ENCODE results near the gene VASH2. TPM values are rescaled to one million over a fixed set of nuclear protein-coding genes. Genes with fewer than 3 reads are reported as not detected.

Gene VASH2
- total and polyA plus RNA-seq, 2 of the 8 experiments (the other 6 are each of a cell fraction or from before 2014, with no cell fraction given) = 44.0 to 187 TPM

DNA sequence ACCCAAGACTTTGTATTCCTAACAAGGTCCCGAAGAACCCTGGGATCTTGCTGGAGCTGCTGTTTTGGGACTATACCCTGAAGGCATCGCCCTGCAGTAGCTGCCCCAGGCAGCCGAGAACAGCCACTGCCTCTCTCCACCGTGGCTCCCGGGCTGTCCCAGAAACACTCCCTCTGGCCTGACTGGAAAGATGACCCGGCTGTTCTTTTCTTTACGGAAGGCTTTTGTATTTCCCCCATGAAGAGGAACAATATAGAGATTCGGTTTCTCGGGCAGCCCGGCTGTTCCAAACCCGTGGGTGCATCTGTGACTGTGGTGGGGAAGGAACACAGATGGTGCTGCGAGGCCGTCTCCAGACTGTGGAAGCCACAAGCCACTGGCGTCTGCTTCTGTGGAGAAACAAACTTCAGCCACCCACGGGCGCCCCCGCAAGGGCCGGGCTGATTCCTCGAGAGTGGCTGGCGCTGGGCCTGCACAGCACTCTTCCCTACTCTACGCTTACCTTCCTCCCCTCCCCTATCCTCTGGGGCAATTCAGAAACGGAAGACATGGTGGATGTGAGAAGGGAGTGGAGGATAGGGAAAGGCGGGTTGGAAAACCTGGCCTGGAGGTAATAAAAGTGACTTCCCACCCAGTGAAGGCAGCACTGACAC, 33.7 kb upstream of the VASH2 start (continued):
- TF ChIP-seq GTF2F1 (IDR thresholded peaks at IDR 0.05; ENCODE audit: borderline replicate concordance, low read depth, low read length) = no peak
- peak; percentile 36 for TF ChIP-seq ASH2L (IDR thresholded peaks at IDR 0.05; ENCODE audit: low read length)
- TF ChIP-seq TBP (IDR thresholded peaks at IDR 0.05; ENCODE audit: low read depth, low read length) = 0 out of 2 replicates have a peak, but pooled peaks have one; percentile 24
- no peak for TF ChIP-seq SRF (IDR thresholded peaks at IDR 0.05; ENCODE audit: low read depth, low read length)
- TF ChIP-seq RBBP5 (IDR thresholded peaks at IDR 0.05; ENCODE audit: borderline replicate concordance, low read depth, low read length) = no peak
- no peak for TF ChIP-seq SUZ12 (IDR thresholded peaks at IDR 0.05; ENCODE audit: low read length)
- 0 out of 2 replicates have a peak, but pooled peaks have one; percentile 48 for TF ChIP-seq YY1 (IDR thresholded peaks at IDR 0.05; ENCODE audit: low read depth, low read length)
- TF ChIP-seq, protein P1, sequence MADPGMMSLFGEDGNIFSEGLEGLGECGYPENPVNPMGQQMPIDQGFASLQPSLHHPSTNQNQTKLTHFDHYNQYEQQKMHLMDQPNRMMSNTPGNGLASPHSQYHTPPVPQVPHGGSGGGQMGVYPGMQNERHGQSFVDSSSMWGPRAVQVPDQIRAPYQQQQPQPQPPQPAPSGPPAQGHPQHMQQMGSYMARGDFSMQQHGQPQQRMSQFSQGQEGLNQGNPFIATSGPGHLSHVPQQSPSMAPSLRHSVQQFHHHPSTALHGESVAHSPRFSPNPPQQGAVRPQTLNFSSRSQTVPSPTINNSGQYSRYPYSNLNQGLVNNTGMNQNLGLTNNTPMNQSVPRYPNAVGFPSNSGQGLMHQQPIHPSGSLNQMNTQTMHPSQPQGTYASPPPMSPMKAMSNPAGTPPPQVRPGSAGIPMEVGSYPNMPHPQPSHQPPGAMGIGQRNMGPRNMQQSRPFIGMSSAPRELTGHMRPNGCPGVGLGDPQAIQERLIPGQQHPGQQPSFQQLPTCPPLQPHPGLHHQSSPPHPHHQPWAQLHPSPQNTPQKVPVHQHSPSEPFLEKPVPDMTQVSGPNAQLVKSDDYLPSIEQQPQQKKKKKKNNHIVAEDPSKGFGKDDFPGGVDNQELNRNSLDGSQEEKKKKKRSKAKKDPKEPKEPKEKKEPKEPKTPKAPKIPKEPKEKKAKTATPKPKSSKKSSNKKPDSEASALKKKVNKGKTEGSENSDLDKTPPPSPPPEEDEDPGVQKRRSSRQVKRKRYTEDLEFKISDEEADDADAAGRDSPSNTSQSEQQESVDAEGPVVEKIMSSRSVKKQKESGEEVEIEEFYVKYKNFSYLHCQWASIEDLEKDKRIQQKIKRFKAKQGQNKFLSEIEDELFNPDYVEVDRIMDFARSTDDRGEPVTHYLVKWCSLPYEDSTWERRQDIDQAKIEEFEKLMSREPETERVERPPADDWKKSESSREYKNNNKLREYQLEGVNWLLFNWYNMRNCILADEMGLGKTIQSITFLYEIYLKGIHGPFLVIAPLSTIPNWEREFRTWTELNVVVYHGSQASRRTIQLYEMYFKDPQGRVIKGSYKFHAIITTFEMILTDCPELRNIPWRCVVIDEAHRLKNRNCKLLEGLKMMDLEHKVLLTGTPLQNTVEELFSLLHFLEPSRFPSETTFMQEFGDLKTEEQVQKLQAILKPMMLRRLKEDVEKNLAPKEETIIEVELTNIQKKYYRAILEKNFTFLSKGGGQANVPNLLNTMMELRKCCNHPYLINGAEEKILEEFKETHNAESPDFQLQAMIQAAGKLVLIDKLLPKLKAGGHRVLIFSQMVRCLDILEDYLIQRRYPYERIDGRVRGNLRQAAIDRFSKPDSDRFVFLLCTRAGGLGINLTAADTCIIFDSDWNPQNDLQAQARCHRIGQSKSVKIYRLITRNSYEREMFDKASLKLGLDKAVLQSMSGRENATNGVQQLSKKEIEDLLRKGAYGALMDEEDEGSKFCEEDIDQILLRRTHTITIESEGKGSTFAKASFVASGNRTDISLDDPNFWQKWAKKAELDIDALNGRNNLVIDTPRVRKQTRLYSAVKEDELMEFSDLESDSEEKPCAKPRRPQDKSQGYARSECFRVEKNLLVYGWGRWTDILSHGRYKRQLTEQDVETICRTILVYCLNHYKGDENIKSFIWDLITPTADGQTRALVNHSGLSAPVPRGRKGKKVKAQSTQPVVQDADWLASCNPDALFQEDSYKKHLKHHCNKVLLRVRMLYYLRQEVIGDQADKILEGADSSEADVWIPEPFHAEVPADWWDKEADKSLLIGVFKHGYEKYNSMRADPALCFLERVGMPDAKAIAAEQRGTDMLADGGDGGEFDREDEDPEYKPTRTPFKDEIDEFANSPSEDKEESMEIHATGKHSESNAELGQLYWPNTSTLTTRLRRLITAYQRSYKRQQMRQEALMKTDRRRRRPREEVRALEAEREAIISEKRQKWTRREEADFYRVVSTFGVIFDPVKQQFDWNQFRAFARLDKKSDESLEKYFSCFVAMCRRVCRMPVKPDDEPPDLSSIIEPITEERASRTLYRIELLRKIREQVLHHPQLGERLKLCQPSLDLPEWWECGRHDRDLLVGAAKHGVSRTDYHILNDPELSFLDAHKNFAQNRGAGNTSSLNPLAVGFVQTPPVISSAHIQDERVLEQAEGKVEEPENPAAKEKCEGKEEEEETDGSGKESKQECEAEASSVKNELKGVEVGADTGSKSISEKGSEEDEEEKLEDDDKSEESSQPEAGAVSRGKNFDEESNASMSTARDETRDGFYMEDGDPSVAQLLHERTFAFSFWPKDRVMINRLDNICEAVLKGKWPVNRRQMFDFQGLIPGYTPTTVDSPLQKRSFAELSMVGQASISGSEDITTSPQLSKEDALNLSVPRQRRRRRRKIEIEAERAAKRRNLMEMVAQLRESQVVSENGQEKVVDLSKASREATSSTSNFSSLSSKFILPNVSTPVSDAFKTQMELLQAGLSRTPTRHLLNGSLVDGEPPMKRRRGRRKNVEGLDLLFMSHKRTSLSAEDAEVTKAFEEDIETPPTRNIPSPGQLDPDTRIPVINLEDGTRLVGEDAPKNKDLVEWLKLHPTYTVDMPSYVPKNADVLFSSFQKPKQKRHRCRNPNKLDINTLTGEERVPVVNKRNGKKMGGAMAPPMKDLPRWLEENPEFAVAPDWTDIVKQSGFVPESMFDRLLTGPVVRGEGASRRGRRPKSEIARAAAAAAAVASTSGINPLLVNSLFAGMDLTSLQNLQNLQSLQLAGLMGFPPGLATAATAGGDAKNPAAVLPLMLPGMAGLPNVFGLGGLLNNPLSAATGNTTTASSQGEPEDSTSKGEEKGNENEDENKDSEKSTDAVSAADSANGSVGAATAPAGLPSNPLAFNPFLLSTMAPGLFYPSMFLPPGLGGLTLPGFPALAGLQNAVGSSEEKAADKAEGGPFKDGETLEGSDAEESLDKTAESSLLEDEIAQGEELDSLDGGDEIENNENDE (IDR thresholded peaks at IDR 0.05; ENCODE audit: insufficient replicate concordance, low read length) = no peak
- TF ChIP-seq MAFK (IDR thresholded peaks at IDR 0.05; ENCODE audit: low read depth, low read length) = no peak
- TF ChIP-seq, protein P2, sequence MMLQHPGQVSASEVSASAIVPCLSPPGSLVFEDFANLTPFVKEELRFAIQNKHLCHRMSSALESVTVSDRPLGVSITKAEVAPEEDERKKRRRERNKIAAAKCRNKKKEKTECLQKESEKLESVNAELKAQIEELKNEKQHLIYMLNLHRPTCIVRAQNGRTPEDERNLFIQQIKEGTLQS (IDR thresholded peaks at IDR 0.05; ENCODE audit: insufficient read depth, low read depth, low read length) = no peak
